Measurements from ENCODE around the gene CDH12.

DNA sequence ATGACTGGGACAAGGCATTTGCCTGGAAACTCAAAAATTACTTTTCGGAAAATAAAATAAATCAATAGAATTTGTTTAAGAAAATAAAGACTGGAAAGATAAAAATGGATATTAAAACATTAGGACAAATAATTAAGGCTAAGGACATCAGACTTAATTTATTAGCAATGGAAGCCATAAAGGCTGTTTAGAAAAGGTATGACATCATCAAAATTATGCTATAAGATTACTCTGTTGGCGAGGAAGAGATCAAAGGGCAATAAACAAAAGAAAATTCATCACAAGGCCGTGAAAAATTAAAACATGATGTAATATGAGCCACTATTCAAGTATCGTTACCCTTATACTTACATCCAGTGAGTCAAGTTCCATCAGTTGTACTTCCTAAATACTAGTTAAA, 2.7 kb upstream of the CDH12 start:
- TF ChIP-seq POLR2A (IDR thresholded peaks at IDR 0.05; ENCODE audit: low read length) = no peak
- no peak for TF ChIP-seq GATA1 (IDR thresholded peaks at IDR 0.05; ENCODE audit: low read depth, low read length)

Measured in erythroblast (primary cell).